Subcutaneous adipose tissue (tissue), 4 donors: ENCODE results near the gene GNAO1. TPM values are rescaled to one million over a fixed set of nuclear protein-coding genes. Genes with fewer than 3 reads are reported as not detected.

Experiments used
- total RNA-seq, 4 donors: library from RNA; depleted of rRNA; stranded (reverse); fragments of >200 nt; gene quantifications; one replicate each; pipeline ENCODE4 v1.1.0, GENCODE V29; 2016
- TF ChIP-seq, protein P1 (sequence below): fragments of 450-650 bp; IDR thresholded peaks from one replicate; pipeline ENCODE4 v1.5.1; 2016; ENCODE audit warnings: low read depth, mild to moderate bottlenecking, control low read depth, antibody characterized with exemption, moderate library complexity

Gene GNAO1
- total RNA-seq, 4 donors from 2014 or later, result 0.44 to 1.6 (median 0.63) TPM

DNA sequence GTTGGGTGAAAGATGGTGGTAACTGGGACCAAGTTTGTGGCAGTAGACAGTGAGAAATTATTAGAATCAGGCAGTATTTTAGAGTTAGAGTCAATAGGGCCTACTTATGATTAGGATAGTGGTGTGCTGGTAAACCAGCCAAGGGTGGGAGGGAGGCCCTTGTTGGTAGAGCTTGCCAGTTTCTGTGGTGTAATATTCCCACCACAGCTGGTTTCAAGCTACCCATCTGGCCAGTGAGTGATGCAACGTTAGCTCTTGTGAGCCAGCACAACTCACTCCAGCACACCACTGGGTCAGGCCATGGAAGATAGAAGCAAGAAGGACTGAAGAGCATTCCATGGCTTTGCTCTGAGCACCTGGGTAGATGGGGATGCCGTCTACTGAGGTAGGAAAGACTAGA is 34.9 kb downstream of the GNAO1 start:
- TF ChIP-seq, protein P1, sequence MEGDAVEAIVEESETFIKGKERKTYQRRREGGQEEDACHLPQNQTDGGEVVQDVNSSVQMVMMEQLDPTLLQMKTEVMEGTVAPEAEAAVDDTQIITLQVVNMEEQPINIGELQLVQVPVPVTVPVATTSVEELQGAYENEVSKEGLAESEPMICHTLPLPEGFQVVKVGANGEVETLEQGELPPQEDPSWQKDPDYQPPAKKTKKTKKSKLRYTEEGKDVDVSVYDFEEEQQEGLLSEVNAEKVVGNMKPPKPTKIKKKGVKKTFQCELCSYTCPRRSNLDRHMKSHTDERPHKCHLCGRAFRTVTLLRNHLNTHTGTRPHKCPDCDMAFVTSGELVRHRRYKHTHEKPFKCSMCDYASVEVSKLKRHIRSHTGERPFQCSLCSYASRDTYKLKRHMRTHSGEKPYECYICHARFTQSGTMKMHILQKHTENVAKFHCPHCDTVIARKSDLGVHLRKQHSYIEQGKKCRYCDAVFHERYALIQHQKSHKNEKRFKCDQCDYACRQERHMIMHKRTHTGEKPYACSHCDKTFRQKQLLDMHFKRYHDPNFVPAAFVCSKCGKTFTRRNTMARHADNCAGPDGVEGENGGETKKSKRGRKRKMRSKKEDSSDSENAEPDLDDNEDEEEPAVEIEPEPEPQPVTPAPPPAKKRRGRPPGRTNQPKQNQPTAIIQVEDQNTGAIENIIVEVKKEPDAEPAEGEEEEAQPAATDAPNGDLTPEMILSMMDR, result no peak

DNA sequence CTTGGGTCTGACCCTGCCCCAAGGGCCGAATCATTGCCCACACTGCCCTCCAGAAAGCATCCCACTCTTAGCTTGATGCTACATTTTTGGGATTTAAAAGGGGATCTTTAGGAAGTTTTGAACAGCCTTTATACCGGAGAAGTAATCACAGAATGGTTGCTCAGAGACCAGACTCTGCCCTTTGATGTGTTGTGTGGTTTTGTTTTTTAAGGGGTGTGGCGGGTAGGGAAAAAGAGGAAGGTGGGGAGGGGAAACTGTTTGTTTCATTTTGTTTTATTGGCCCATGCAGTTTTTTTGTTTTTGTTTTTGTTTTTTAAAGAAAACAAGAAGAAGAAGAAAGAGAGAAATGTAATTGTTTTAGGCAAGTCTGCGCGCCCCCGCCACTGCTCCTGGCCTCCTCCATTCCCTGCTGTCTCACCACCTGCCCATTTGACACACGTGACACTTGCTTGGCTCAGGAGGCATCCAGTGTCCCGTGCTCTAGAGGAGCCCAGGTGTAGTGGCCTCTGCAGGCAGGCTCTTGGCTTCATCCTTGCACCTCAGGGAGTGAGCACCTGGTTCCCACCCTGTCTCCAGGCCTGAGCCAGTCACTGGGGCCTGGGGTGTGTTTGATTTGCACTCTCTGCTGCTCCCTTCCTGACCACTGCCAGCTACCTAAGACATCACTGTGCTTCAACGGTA is 35.7 kb downstream of the GNAO1 start:
- TF ChIP-seq, protein P1, result no peak

DNA sequence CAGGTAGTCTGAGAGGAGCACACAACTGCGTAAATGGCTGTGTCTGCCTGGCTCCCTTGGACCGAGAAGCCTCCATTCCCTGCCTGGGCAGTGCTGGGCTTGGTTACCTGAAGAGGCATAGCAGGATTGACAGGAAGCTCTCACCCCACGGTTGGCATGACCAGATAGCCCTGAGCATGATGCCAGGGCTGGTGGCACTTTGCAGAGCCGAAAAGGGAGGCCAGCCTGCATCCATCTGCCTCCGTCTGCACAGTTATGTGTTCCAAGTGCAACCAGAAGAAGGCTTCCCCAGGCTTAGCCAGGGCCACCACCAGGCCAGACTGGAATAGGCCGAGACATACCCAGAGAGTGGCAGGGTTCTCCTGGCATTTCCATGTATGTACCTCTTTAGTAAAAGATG is 36.6 kb downstream of the GNAO1 start:
- TF ChIP-seq, protein P1, result no peak

DNA sequence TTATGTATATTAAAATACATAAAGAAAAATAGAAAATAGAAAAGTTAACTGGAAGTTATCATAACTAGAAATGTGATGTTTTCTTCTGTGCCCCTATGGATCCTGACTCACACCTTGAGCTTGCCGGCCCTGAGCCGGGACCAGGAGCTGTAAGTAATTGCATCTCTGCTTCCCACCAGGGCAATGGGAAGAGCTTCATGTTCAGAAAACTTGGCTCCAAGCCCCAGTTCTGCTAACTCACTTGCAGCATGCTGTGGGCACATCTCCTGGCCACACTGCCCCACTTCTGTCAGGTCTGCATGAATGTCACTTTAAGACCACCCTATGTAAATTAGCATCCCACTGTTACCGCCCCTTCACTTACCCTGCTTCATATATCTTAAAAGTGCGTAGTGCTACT is 37.2 kb downstream of the GNAO1 start:
- TF ChIP-seq, protein P1, result no peak

DNA sequence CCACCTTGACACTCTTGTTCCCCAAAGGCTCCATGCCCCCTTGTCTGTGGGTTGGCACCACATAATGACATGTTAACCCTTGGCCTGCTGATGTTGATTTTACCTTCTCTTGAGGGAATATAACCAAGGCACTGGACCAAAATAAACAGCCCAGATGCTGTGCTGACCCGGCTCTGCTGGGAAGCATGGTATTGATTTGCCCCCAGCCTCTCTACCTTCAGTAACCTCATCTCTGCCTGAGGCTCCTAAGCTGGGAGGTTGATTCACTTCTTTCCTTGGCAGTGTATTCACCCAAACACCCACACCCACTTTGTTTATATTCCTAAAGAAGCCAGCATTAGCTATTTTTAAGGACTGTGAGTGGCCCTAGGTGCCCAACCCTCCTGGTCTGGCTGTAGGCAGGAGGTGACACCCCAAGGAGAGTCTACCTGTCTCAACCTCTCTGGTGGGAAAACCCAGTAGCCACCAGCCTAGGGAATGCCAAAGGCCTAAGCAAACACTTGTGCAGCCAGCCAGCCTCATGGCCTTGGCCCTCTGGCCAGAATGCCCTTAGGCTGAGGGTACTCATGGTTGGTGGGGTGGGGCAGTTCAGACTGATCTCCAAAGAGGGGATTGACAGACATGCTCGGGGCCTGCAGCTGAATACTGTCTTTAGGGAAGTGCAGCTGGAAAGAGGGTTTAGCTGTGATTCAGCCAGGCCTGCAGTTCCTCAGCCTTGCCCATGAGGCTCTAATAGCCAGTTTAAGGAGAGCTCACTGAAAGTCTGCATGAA is 42.7 kb downstream of the GNAO1 start:
- TF ChIP-seq, protein P1, result no peak

DNA sequence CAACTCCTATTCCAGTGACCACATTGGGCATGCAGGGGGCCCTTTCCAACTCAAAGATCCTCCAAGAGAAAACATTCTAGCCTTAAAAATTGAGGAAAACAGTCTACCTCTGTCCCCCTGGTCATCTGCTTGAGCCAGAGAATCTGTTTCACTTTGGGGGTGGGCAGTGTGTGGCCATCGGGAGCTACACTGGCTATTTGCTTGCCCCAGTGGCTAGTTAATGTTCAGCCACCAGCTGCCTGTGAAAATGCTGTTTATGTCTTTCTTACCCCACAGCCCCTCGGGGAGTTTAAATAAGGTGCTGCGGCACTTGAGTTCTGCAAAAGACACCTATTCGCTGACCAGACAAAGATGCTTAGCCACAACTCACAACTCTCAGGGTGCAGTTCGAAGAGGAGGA is 43.4 kb downstream of the GNAO1 start:
- TF ChIP-seq, protein P1, result no peak

DNA sequence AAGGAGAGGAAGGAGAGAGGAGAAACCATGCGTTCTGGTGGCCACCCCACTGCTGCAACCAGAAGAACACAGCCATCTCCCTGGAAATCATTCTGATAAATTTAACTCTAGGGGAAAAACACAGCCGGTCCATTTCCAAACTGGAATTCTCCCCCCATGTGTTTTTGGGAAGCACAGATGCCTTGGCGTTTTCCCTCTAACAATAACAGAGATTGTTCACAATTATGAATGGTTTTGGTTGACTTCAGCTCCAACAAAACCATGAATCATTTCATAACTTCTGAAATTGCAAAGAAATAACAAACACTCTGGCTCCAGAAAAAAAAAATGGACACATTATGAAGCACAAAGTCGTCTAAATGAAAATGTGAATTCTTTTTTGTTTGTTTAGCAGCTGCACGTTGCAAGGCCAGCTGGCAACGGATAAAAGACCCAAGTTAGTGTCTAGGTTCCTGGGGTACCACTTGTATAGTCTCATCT is 46.2 kb downstream of the GNAO1 start:
- TF ChIP-seq, protein P1, result no peak
